Loucy (cell line): Measurements from ENCODE around the gene MPDU1.

Experiments used
- EZH2phosphoT487 ChIP-seq: fragments of 200-600 bp; IDR thresholded peaks from 2 replicates; pipeline ENCODE4 v1.6.1; 2018; ENCODE audit warnings: antibody characterized with exemption, mild to moderate bottlenecking, moderate library complexity, borderline replicate concordance
- TF ChIP-seq, protein P1 (sequence below): fragments of 200-600 bp; sonication (generic); conservative IDR thresholded peaks from 2 replicates; pipeline ENCODE4 v1.5.1; 2014; ENCODE audit warnings: mild to moderate bottlenecking, antibody characterized with exemption, low read length

DNA sequence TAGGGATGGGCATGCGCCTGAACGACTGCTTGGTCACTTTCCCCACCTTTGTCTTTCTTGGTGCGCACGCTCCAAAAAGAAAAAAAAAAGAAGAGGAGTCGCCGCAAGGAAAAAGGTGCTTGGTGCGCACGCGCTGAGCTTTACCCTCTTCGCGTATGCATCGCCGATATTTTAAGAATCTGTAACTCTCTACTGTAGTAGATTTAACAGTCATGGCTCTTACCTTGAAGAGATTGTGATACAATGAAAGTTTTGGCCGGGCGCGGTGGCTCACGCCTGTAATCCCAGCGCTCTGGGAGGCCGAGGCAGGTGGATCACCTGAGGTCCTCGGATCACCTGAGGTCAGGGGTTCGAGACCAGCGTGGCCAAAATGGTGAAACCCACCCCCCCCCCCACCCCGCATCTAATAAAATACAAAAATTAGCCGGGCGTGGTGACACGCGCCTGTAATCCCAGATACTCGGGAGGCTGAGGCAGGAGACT, 31.7 kb downstream of the MPDU1 start:
- TF ChIP-seq, protein P1, sequence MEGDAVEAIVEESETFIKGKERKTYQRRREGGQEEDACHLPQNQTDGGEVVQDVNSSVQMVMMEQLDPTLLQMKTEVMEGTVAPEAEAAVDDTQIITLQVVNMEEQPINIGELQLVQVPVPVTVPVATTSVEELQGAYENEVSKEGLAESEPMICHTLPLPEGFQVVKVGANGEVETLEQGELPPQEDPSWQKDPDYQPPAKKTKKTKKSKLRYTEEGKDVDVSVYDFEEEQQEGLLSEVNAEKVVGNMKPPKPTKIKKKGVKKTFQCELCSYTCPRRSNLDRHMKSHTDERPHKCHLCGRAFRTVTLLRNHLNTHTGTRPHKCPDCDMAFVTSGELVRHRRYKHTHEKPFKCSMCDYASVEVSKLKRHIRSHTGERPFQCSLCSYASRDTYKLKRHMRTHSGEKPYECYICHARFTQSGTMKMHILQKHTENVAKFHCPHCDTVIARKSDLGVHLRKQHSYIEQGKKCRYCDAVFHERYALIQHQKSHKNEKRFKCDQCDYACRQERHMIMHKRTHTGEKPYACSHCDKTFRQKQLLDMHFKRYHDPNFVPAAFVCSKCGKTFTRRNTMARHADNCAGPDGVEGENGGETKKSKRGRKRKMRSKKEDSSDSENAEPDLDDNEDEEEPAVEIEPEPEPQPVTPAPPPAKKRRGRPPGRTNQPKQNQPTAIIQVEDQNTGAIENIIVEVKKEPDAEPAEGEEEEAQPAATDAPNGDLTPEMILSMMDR = no peak
- TF ChIP-seq EZH2phosphoT487 = no peak
